Duodenal mucosa (tissue), 2 donors: Measurements from ENCODE around the gene ZNF782.

Experiments
- H3K27ac ChIP-seq: one replicate; pipeline ENCODE4 v1.7.0; 2013; ENCODE audit warnings: low read depth, low read length
- H3K27me3 ChIP-seq, 2 donors: one replicate each; pipeline ENCODE4 v1.7.0; 2013; ENCODE audit warnings: low read length in 2 of 2, control low read depth in 1 of 2; ENCODE audit not compliant: insufficient read depth in 2 of 2, control insufficient read depth in 1 of 2
- H3K36me3 ChIP-seq, 2 donors: one replicate each; pipeline ENCODE4 v1.7.0; 2013; ENCODE audit warnings: low read length in 2 of 2, control low read depth in 1 of 2; ENCODE audit not compliant: insufficient read depth in 2 of 2, control insufficient read depth in 1 of 2
- H3K4me1 ChIP-seq, 2 donors: one replicate each; pipeline ENCODE4 v1.7.0; 2013; ENCODE audit warnings: low read length in 2 of 2, control low read depth in 1 of 2; ENCODE audit not compliant: insufficient read depth in 2 of 2, control insufficient read depth in 1 of 2
- H3K4me3 ChIP-seq, 2 donors: one replicate each; pipeline ENCODE4 v1.7.0; 2013; ENCODE audit warnings: low read length in 2 of 2, low read depth in 1 of 2
- H3K9ac ChIP-seq, 2 donors: one replicate each; pipeline ENCODE4 v1.7.0; 2013; ENCODE audit warnings: low read length in 2 of 2, low read depth in 1 of 2
- H3K9me3 ChIP-seq, 2 donors: one replicate each; pipeline ENCODE4 v1.7.0; 2013; ENCODE audit warnings: low read length in 2 of 2, control low read depth in 1 of 2; ENCODE audit not compliant: control insufficient read depth in 1 of 2

Gene ZNF782

DNA sequence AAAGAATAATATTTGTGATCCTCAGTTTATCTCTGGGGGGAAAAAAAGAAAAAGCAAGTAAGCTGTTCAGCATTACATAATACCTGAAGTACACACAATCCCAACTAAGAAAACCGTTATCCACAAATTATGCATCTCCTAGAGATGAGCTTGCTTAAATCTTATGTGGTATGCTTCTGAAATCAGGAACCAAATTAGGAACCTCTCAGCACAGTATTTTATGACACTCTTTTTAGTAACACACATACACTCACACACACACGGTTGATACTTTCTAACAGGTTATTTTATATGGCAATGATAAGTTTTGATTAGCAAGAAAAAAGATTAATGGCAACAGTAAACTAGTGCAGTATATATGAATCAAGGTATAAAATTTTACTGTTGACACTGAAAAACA, 75.2 kb downstream of the ZNF782 start:
- H3K27ac ChIP-seq, result no peak overlapping the region
- H3K4me1 ChIP-seq, result peaks cover 4 to 6% of the 10 kb centered on the region in 2 donors
- H3K27me3 ChIP-seq, result no peaks in the 10 kb centered on the region
- no peak overlapping the region for H3K9ac ChIP-seq
- H3K4me3 ChIP-seq, result peak overlapping the region; percentile 2 to 45
- H3K36me3 ChIP-seq, result peaks cover 3 to 14% of the 10 kb centered on the region in 2 donors
- H3K9me3 ChIP-seq, result peaks cover 8 to 15% of the 10 kb centered on the region in 2 donors

DNA sequence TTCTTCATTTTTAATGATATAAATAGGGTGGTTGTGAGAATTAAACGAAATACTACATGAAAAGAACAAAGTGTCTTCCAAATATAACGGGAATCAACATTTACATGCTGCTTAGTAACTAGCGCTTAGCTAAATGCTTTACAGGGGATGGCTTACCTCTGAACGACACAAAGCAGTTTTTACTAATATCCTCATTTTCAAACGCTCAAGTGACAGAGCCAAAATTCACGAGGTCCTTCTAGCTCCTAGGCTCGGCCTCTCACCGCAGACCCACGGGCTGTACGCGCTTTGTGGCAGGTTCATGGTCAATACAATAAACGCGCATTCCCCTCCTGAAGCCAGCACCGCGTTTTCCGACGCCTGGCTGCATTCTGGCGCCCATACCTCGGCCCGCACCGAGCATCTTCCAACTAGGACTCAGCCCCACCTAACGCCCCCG, 76.9 kb downstream of the ZNF782 start:
- no peak overlapping the region for H3K27ac ChIP-seq
- H3K9ac ChIP-seq, result peak overlapping the region; percentile 57 to 65

DNA sequence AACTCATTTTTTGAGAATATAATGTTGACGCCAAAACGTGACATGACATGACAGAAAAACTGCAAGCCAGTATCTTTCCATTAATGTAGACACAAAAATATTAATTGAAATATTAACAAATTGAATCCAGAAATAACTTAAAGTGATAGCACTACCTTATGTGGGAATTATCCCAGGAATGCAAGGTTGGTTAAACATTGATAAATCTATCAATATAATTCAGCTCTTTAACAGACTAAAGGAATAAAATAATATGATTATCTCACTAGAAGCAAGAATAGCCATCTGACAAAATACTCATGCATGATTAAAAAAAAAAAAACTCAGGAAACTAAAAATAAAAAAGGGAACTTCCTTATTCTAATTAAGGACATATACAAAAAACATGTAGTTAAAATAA, 83.2 kb downstream of the ZNF782 start:
- Histone ChIP-seq H3K27ac (no peak overlapping the region), H3K27me3 (no peaks in the 10 kb centered on the region), H3K9ac (no peak overlapping the region), H3K9me3 (peaks cover 27 to 56% of the 10 kb centered on the region in 2 donors), H3K4me1 (no peaks in the 10 kb centered on the region), H3K4me3 (no peak overlapping the region), H3K36me3 (peaks cover 42 to 77% of the 10 kb centered on the region in 2 donors)

More for the DNA sequence above, 76.9 kb downstream of the ZNF782 start:
- Histone ChIP-seq H3K27me3 (no peaks in the 10 kb centered on the region), H3K9me3 (peaks cover 2 to 7% of the 10 kb centered on the region in 2 donors), H3K36me3 (peaks cover 11 to 27% of the 10 kb centered on the region in 2 donors), H3K4me3 (peak overlapping the region; percentile 69 to 77), H3K4me1 (peaks cover 4 to 6% of the 10 kb centered on the region in 2 donors)

DNA sequence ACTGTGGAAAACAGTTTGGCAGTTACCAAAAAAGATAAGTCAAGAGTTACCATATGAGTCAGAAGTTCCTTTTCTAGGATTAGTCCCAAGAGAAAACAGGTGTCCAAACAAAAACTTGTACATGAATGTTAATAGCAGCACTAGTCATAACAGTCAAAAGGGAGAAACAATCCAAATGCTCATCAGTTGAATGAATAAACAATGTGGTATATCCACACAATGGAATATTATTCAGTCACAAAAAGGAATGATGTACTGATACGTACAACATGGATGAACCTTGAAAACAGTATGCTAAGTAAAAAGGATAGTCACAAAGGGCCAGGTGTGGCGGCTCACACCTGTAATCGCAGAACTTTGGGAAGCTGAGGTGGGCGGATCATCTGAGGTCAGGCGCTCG, 84.3 kb downstream of the ZNF782 start:
- H3K9ac ChIP-seq, result no peak overlapping the region
- H3K9me3 ChIP-seq, result peaks cover 30 to 66% of the 10 kb centered on the region in 2 donors
- H3K27ac ChIP-seq, result no peak overlapping the region
- H3K27me3 ChIP-seq, result no peaks in the 10 kb centered on the region
- H3K4me3 ChIP-seq, result peak overlapping the region in 1 of 2 donors; percentile 7
- no peaks in the 10 kb centered on the region for H3K4me1 ChIP-seq
- peaks cover 45 to 81% of the 10 kb centered on the region in 2 donors for H3K36me3 ChIP-seq
